ENCODE measurements around the gene GOLGA8T. TPM values are rescaled to one million over a fixed set of nuclear protein-coding genes. Genes with fewer than 3 reads are reported as not detected.
"Not testable (repeated sequence)": the region's sequence is repeated elsewhere in the genome, so short reads cannot be mapped to it uniquely, and the experiment has no call there.

Gene GOLGA8T
- not detected for total RNA-seq

GRCh38 chr15:30134751-30135150 lies at the start of gene GOLGA8T:
Gene GOLGA8T (plus strand): TSS chr15:30135051. CDS start chr15:30135149, 98 bp downstream.
- not testable (repeated sequence) for DNase-seq (ENCODE audit: low spot score)

GRCh38 chr15:30097827-30098226 lies 37.0 kb upstream of the GOLGA8T start:
- DNase-seq (ENCODE audit: low spot score), result not testable (repeated sequence)

GRCh38 chr15:30102890-30103289 lies 32.0 kb upstream of the GOLGA8T start:
- not testable (repeated sequence) for DNase-seq (ENCODE audit: low spot score)

GRCh38 chr15:30103941-30104507 lies 30.8 kb upstream of the GOLGA8T start:
- DNase-seq (ENCODE audit: low spot score), result not testable (repeated sequence)

- not testable (repeated sequence) for DNase-seq (ENCODE audit: low spot score)
Measured at GRCh38 chr15:30110591-30110990, 24.3 kb upstream of the GOLGA8T start.

- not testable (repeated sequence) for DNase-seq (ENCODE audit: low spot score)
Measured at GRCh38 chr15:30130066-30130465, 4.8 kb upstream of the GOLGA8T start.

- DNase-seq (ENCODE audit: low spot score), result not testable (repeated sequence)
Measured at GRCh38 chr15:30143246-30143645, 8.4 kb downstream of the GOLGA8T start.

- DNase-seq (ENCODE audit: low spot score), result not testable (repeated sequence)
Measured at GRCh38 chr15:30149891-30150290, 15.0 kb downstream of the GOLGA8T start.

GRCh38 chr15:30162479-30163357 lies 27.9 kb downstream of the GOLGA8T start:
- DNase-seq (ENCODE audit: low spot score), result not testable (repeated sequence)

- not testable (repeated sequence) for DNase-seq (ENCODE audit: low spot score)
Measured at GRCh38 chr15:30163759-30164158, 28.9 kb downstream of the GOLGA8T start.

- DNase-seq (ENCODE audit: low spot score), result not testable (repeated sequence)
Measured at GRCh38 chr15:30164257-30164656, 29.4 kb downstream of the GOLGA8T start.

- DNase-seq (ENCODE audit: low spot score), result not testable (repeated sequence)
Measured at GRCh38 chr15:30167403-30167802, 32.6 kb downstream of the GOLGA8T start.

GRCh38 chr15:30167886-30168285 lies 33.0 kb downstream of the GOLGA8T start:
- DNase-seq (ENCODE audit: low spot score), result not testable (repeated sequence)

GRCh38 chr15:30171452-30171851 lies 36.6 kb downstream of the GOLGA8T start:
- not testable (repeated sequence) for DNase-seq (ENCODE audit: low spot score)

- DNase-seq (ENCODE audit: low spot score), result not testable (repeated sequence)
Measured at GRCh38 chr15:30173041-30173608, 38.3 kb downstream of the GOLGA8T start.

GRCh38 chr15:30175291-30175690 lies 40.4 kb downstream of the GOLGA8T start:
- DNase-seq (ENCODE audit: low spot score), result not testable (repeated sequence)

- DNase-seq (ENCODE audit: low spot score), result not testable (repeated sequence)
Measured at GRCh38 chr15:30176613-30177012, 41.8 kb downstream of the GOLGA8T start.

GRCh38 chr15:30179814-30180213 lies 45.0 kb downstream of the GOLGA8T start:
- not testable (repeated sequence) for DNase-seq (ENCODE audit: low spot score)

- not testable (repeated sequence) for DNase-seq (ENCODE audit: low spot score)
Measured at GRCh38 chr15:30185495-30185894, 50.6 kb downstream of the GOLGA8T start.

GRCh38 chr15:30187429-30187828 lies 52.6 kb downstream of the GOLGA8T start:
- not testable (repeated sequence) for DNase-seq (ENCODE audit: low spot score)

GRCh38 chr15:30189754-30190153 lies 54.9 kb downstream of the GOLGA8T start:
- DNase-seq (ENCODE audit: low spot score), result not testable (repeated sequence)

- not testable (repeated sequence) for DNase-seq (ENCODE audit: low spot score)
Measured at GRCh38 chr15:30191143-30191542, 56.3 kb downstream of the GOLGA8T start.
